BLaER1 treated with 17β-estradiol and CSF1 and Interleukin-3, amounts not matched to agents 10 nM and 100 nM (cell line): ENCODE measurements around the gene KATNB1.
A peak's percentile ranks its signal among the peaks of the same experiment; 100 is the strongest.

Experiments
- H3K27ac ChIP-seq, 11 experiments: shearing (Covaris generic); formaldehyde crosslinking; 2 replicates each; pipeline ENCODE4 v1.8.1; 2022
- H3K27me3 ChIP-seq, 11 experiments: shearing (Covaris generic); formaldehyde crosslinking; 2 replicates each; pipeline ENCODE4 v1.8.1; 2022
- H3K36me3 ChIP-seq, 11 experiments: shearing (Covaris generic); formaldehyde crosslinking; 2 replicates each; pipeline ENCODE4 v1.8.1; 2022
- H3K4me1 ChIP-seq, 10 experiments: shearing (Covaris generic); formaldehyde crosslinking; 2 replicates each; pipeline ENCODE4 v1.8.1; 2022
- H3K4me2 ChIP-seq, 11 experiments: shearing (Covaris generic); formaldehyde crosslinking; 2 replicates each; pipeline ENCODE4 v1.8.1; 2022
- H3K4me3 ChIP-seq, 10 experiments: shearing (Covaris generic); formaldehyde crosslinking; 2 replicates each; pipeline ENCODE4 v1.8.1; 2022
- H3K9ac ChIP-seq, 11 experiments: shearing (Covaris generic); formaldehyde crosslinking; 2 replicates each; pipeline ENCODE4 v1.8.1; 2022
- H3K9me3 ChIP-seq, 11 experiments: shearing (Covaris generic); formaldehyde crosslinking; replicated peaks in 1 of 11; 2 replicates each; pipeline ENCODE4 v1.8.1; 2022
- H4K20me1 ChIP-seq, 11 experiments: shearing (Covaris generic); formaldehyde crosslinking; 2 replicates each; pipeline ENCODE4 v1.8.1; 2022
- Cebpa-rat ChIP-seq, 11 experiments: shearing (Covaris generic); IDR thresholded peaks; 2 replicates each; pipeline ENCODE4 v1.8.1; 2022

Gene KATNB1

DNA sequence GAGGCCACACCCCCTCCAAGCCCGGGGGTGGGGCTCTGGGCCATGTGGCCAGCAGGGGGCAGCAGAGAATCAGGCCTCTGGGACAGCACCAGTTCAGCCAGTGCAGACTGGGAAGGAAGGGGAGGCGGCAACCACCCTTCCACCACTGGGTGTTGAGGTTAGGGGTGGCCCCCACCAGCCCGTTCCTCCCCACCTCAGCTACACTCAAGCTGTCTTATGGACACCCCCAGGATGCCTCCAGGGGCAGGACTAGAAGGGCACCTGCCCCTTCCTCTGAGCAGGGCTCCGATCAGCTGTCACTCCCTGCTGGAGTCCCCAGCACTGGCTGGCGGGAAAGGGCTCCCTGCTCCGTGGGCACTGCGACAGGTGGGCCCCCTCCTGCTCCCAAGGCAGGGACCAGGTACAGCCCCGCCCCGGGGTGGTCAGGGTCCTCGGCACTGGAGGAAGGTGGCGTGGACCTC, 21.8 kb downstream of the KATNB1 start:
- no peaks in the 10 kb centered on the region for H3K27me3 ChIP-seq
- no peak for TF ChIP-seq Cebpa-rat (IDR thresholded peaks at IDR 0.05)
- H3K4me3 ChIP-seq: no peak overlapping the region

DNA sequence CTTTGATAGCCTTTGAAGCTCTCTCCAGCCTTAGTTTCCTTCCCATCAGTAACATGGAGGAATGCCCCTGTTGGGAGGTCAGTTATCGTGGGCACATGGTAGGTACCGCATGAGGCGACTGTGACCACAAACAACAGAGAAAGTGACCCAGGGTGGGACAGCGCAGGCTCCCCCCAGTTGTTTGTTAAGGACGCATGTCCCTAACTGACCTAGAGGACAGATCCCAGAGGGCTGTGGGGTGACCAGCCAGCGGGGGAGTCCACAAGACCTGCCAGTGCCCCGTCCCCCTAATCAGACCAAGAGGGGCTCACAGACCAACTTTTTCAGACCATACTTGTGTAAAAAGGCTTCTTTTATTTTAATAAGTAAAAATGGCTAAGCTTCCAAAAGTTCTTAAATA, 22.3 kb downstream of the KATNB1 start:
- peaks cover 0 to 37% (median 9%) of the 10 kb centered on the region in 10 experiments; a peak in 9 of 20 replicates for H3K4me1 ChIP-seq
- H3K27ac ChIP-seq: peak overlapping the region in 1 of 11 experiments; percentile 19; a peak in 4 of 22 replicates
- peaks cover 0 to 53% (median 6%) of the 10 kb centered on the region in 11 experiments; a peak in 9 of 22 replicates for H4K20me1 ChIP-seq
- no peak overlapping the region for H3K4me3 ChIP-seq
- no peaks in the 10 kb centered on the region for H3K27me3 ChIP-seq
- no peak for TF ChIP-seq Cebpa-rat (IDR thresholded peaks at IDR 0.05)
- peak overlapping the region in 2 of 11 experiments; percentile 8 to 28; a peak in 2 of 22 replicates for H3K4me2 ChIP-seq
- 0 out of 22 replicates have a peak overlapping the region, but pooled peaks of 2 of the 11 experiments have one; percentile 13 to 19 for H3K9ac ChIP-seq
- H3K9me3 ChIP-seq: no peaks in the 10 kb centered on the region
- peaks cover 30 to 94% (median 81%) of the 10 kb centered on the region in 11 experiments for H3K36me3 ChIP-seq

More for the DNA sequence above, 21.8 kb downstream of the KATNB1 start:
- peaks cover 33 to 92% (median 86%) of the 10 kb centered on the region in 11 experiments for H3K36me3 ChIP-seq
- H3K4me2 ChIP-seq: peak overlapping the region in 2 of 11 experiments; percentile 8 to 28; a peak in 2 of 22 replicates
- H3K9ac ChIP-seq: 0 out of 22 replicates have a peak overlapping the region, but pooled peaks of 1 of the 11 experiments have one; percentile 19
- peaks cover 0 to 37% (median 7%) of the 10 kb centered on the region in 10 experiments; a peak in 8 of 20 replicates for H3K4me1 ChIP-seq
- peak overlapping the region in 1 of 11 experiments; percentile 19; a peak in 4 of 22 replicates for H3K27ac ChIP-seq
- H3K9me3 ChIP-seq: no peaks in the 10 kb centered on the region
- H4K20me1 ChIP-seq: peaks cover 0 to 48% (median 6%) of the 10 kb centered on the region in 11 experiments; a peak in 9 of 22 replicates

DNA sequence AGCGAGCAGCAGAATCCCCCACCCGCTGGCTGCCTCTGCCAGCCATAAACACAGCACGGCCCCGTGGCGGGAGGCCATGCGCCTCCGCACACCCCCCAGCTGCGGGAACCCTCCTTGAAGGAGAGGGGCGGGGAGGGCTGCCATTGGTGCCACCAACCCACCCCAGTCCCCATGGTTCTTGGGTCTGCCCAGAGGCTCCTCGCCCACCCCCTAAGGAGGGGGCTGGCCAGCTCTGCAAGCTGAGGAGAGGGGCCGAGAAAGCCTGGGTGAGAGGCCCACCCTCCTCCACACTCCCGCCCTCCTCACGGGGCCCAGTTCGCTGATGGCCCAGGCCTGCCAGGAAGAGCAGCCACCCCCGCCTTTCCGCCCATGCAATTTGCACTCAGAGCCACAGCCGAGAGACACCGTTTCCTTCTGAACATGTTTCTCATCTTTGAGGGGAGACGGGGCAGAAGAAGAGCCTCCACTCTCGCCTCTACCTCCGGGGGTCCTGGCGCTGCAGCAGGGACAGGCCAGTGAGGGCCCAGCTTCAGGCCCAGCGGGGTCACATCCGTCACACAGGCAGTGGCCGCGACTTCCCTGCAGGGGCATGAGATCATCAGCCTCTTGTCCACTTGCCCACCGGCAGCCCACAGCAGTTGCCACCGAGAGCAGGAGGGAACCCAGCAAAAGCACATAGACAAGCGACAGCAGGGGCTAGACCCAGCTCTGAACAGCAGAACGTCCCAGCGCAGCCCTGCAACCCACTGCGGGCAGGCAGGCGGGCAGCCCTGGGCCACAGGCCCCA, 23.0 kb downstream of the KATNB1 start:
- H3K4me1 ChIP-seq: peaks cover 0 to 39% (median 15%) of the 10 kb centered on the region in 10 experiments; a peak in 14 of 20 replicates
- H3K4me3 ChIP-seq: no peak overlapping the region
- no peak overlapping the region; a peak in 2 of 22 replicates for H3K4me2 ChIP-seq
- no peak for TF ChIP-seq Cebpa-rat (IDR thresholded peaks at IDR 0.05)
- H3K36me3 ChIP-seq: peaks cover 27 to 95% (median 74%) of the 10 kb centered on the region in 11 experiments
- no peaks in the 10 kb centered on the region for H3K27me3 ChIP-seq
- H3K9ac ChIP-seq: peak overlapping the region in 4 of 11 experiments; percentile 13 to 29 (median 20); a peak in 1 of 22 replicates
- no peaks in the 10 kb centered on the region for H3K9me3 ChIP-seq
- peaks cover 0 to 57% (median 6%) of the 10 kb centered on the region in 11 experiments; a peak in 9 of 22 replicates for H4K20me1 ChIP-seq
- peak overlapping the region in 1 of 11 experiments; percentile 12; a peak in 2 of 22 replicates for H3K27ac ChIP-seq

DNA sequence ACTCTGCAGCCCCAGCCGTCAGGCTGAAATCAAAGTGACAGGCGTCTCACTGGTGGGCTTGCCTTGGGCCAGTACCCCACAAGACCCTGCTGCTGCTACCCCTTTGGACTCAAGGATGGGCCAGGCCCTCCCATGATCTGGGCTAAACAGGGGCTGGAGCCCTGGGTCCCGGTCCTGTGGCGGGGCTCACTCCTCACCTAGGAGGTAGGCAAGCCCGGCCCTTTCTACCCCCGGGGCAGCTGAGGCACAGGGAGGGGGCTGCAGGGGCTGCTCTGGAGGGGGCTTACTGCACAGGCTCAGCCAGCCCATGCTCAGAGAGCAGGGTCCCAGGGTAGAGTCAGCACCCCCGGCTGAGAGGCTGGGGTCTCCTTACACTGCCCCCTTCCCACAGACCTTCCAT, 23.6 kb downstream of the KATNB1 start:
- H3K27me3 ChIP-seq: no peaks in the 10 kb centered on the region
- no peak overlapping the region; a peak in 2 of 22 replicates for H3K4me2 ChIP-seq
- H3K4me3 ChIP-seq: no peak overlapping the region
- H4K20me1 ChIP-seq: peaks cover 0 to 62% (median 6%) of the 10 kb centered on the region in 11 experiments; a peak in 9 of 22 replicates
- peaks cover 0 to 44% (median 18%) of the 10 kb centered on the region in 10 experiments; a peak in 14 of 20 replicates for H3K4me1 ChIP-seq
- H3K9me3 ChIP-seq: no peaks in the 10 kb centered on the region
- H3K9ac ChIP-seq: peak overlapping the region in 2 of 11 experiments; percentile 22 to 29; a peak in 1 of 22 replicates
- no peak for TF ChIP-seq Cebpa-rat (IDR thresholded peaks at IDR 0.05)
- peaks cover 24 to 94% (median 68%) of the 10 kb centered on the region in 11 experiments for H3K36me3 ChIP-seq
- peak overlapping the region in 1 of 11 experiments; percentile 12; a peak in 1 of 22 replicates for H3K27ac ChIP-seq

DNA sequence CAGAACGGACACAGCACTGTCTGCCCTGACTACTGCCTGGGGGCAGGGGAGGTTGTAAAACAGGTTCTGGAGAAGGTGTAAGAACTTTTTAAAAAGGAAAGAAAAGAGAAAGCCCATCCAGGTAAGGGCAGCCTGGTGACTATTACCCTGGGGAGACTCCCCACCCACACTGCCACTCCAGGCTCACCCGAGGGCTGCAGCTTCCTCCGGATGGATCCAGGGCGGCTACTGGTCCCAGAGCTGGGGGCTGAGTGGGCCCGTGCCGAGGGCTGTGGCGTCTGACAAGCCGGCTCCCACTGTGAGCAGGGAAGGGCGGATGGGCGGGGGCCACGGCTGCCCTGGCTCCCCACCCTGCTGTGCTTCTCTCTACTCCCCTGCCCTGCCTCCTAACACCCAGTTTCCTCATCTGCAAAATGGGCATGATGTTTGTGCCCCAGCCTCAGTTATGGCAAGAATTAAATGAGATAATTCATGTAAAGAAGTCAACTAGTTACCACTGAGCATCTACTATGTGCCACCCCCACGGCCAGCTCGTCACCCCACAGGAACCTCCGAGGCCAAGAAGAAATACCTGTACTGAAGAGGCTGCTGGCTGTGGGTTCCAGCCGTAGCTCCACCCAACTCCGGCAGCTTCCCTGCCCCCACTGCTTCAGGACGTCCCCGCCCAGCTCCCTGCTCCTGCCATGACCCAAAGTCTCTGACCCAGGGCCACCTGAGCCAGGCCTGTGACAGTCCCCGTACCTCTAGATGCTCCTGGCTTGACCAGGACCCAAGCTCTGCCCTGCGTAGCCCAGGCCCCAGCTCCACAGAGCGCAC, 24.2 kb downstream of the KATNB1 start:
- H3K27ac ChIP-seq: no peak overlapping the region

DNA sequence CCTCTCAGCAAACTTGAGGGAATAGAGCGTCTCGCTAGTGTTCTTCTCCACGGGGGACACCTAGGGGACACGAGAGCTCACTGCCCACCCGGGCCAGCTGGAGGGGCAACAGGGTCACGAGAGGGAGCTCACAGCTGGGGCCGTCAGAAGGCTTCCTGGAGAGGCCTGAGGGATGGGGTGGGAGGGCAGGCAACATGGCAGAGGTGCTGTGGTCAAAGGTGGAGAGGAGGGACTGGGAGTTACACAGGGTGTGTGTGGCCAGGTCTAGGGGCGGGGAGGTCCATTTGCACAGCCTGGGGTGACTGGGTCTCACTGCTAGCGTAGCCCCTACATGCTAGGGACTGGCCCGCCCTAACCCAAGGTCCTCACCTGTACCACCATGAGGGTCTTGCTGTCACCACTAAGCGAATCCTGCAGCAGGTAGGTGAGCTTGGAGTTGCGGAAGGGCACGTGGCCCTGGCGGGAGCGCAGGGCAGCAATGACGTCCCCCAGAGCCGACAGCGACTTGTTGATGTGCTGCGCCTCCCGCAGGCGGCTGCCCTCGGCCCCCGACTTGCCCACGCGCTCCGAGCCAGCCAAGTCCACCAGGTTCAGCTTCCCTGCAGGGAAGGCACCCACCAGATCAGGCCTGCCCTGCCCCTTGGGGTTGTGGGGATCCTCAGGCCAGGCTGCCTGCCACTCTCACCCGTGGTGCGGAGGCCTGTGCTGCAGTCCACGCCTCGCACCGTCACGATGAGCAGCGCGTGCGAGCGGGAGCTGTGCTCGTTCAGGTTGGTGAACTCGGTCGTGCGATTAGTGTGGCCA, 25.0 kb downstream of the KATNB1 start:
- Histone ChIP-seq H3K36me3 (peaks cover 20 to 88% (median 54%) of the 10 kb centered on the region in 11 experiments; a peak in 21 of 22 replicates), H3K4me2 (no peak overlapping the region), H3K9me3 (0 out of 22 replicates have a peak, but pooled peaks cover 0 to 3% (median 0%) of the 10 kb centered on the region in 11 experiments), H3K4me1 (peaks cover 0 to 54% (median 20%) of the 10 kb centered on the region in 10 experiments; a peak in 16 of 20 replicates), H4K20me1 (peaks cover 0 to 65% (median 7%) of the 10 kb centered on the region in 11 experiments; a peak in 9 of 22 replicates), H3K27me3 (no peaks in the 10 kb centered on the region), H3K4me3 (no peak overlapping the region), H3K9ac (no peak overlapping the region), H3K27ac (no peak overlapping the region)
- TF ChIP-seq Cebpa-rat (IDR thresholded peaks at IDR 0.05): no peak

More for the DNA sequence above, 24.2 kb downstream of the KATNB1 start:
- Histone ChIP-seq H3K36me3 (peaks cover 24 to 91% (median 62%) of the 10 kb centered on the region in 11 experiments), H4K20me1 (peaks cover 0 to 65% (median 7%) of the 10 kb centered on the region in 11 experiments; a peak in 9 of 22 replicates), H3K9ac (peak overlapping the region in 1 of 11 experiments; percentile 29; a peak in 1 of 22 replicates), H3K27me3 (no peaks in the 10 kb centered on the region), H3K4me2 (no peak overlapping the region), H3K4me3 (no peak overlapping the region), H3K9me3 (no peaks in the 10 kb centered on the region), H3K4me1 (peaks cover 0 to 48% (median 18%) of the 10 kb centered on the region in 10 experiments; a peak in 16 of 20 replicates)
- TF ChIP-seq Cebpa-rat (IDR thresholded peaks at IDR 0.05): no peak

DNA sequence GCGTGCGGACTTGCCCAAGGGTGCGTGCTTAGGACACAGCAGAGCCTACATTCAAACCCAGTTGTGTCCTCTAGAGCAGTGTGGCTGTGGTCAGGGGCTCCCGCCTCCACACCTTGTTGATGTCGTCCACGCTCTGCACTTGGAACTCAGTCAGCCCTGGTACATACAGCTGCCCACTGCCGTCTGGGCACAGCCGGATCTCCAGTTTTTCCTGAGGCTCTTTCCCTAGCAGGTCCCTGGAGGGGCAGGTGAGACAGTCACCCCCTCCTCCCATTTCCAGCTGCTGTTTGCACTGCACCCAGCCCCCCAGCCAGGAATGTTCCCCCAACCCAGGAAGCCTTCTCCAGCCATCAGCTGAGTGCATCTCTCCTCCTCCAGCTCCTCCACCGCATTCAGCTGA, 25.7 kb downstream of the KATNB1 start:
- peaks cover 0 to 65% (median 7%) of the 10 kb centered on the region in 11 experiments; a peak in 9 of 22 replicates for H4K20me1 ChIP-seq
- H3K4me1 ChIP-seq: peaks cover 0 to 51% (median 18%) of the 10 kb centered on the region in 10 experiments; a peak in 16 of 20 replicates
- H3K9ac ChIP-seq: no peak overlapping the region
- no peak for TF ChIP-seq Cebpa-rat (IDR thresholded peaks at IDR 0.05)
- 0 out of 22 replicates have a peak, but pooled peaks cover 0 to 3% (median 0%) of the 10 kb centered on the region in 11 experiments for H3K9me3 ChIP-seq
- H3K4me2 ChIP-seq: no peak overlapping the region
- no peaks in the 10 kb centered on the region for H3K27me3 ChIP-seq
- peaks cover 12 to 88% (median 46%) of the 10 kb centered on the region in 11 experiments; a peak in 21 of 22 replicates for H3K36me3 ChIP-seq
- H3K27ac ChIP-seq: no peak overlapping the region
- H3K4me3 ChIP-seq: no peak overlapping the region
